Kidney (tissue), 14 donors: ENCODE data around the gene TMEM212. TPM values are rescaled to one million over a fixed set of nuclear protein-coding genes. Genes with fewer than 3 reads are reported as not detected.

ENCODE experiments used
- DNase-seq, 5 donors: peaks; one replicate each; pipeline ENCODE4 v3.0.0-alpha.2; 2013 to 2020
- FAIRE-seq: peaks from 2 replicates; lab custom pipeline; 2012; peaks lifted over from hg19 to GRCh38; lab: Jason Lieb, UNC
- H3K27ac ChIP-seq, 2 donors: one replicate each; pipeline ENCODE4 v1.7.0; 2013; ENCODE audit warnings: low read depth in 2 of 2, low read length in 2 of 2, inconsistent platforms in 1 of 2
- H3K27me3 ChIP-seq: one replicate; pipeline ENCODE4 v1.7.1; 2013; ENCODE audit warnings: low read length, inconsistent platforms; ENCODE audit not compliant: control insufficient read depth, insufficient read depth
- H3K36me3 ChIP-seq, 3 donors: one replicate each; pipeline versions ENCODE4 v1.7.0 to v1.7.1; 2013; ENCODE audit warnings: low read length in 3 of 3, control low read depth in 1 of 3, inconsistent platforms in 1 of 3; ENCODE audit not compliant: insufficient read depth in 3 of 3, control insufficient read depth in 2 of 3
- H3K4me1 ChIP-seq, 3 donors: one replicate each; pipeline versions ENCODE4 v1.7.0 to v1.7.1; 2013; ENCODE audit warnings: low read length in 3 of 3, inconsistent platforms in 1 of 3, low read depth in 1 of 3; ENCODE audit not compliant: control insufficient read depth in 2 of 3, insufficient read depth in 2 of 3
- H3K4me3 ChIP-seq, 3 donors: one replicate each; pipeline versions ENCODE4 v1.7.0 to v1.8.1; 2013; ENCODE audit warnings: low read length in 3 of 3, control low read depth in 1 of 3, inconsistent platforms in 1 of 3
- H3K9ac ChIP-seq, 3 donors: one replicate each; pipeline versions ENCODE4 v1.7.0 to v1.7.1; 2013; ENCODE audit warnings: low read length in 3 of 3, control low read depth in 1 of 3, inconsistent platforms in 1 of 3
- H3K9me3 ChIP-seq, 3 donors: one replicate each; pipeline versions ENCODE4 v1.7.0 to v1.7.1; 2013; ENCODE audit warnings: low read length in 3 of 3, control low read depth in 1 of 3, inconsistent platforms in 1 of 3; ENCODE audit not compliant: control insufficient read depth in 2 of 3, insufficient read depth in 1 of 3
- CTCF ChIP-seq: IDR thresholded peaks from 3 replicates; pipeline ENCODE4 v1.5.1; 2012; ENCODE audit warnings: mild to moderate bottlenecking, moderate library complexity, borderline replicate concordance; ENCODE audit not compliant: insufficient read depth; ENCODE audit errors: extremely low read depth
- intact Hi-C: fragments of 100-400 bp; cut with DNase I; formaldehyde crosslinking; loops from one replicate; pipeline ENCODE4 v1.11.1; 2022
- polyA plus RNA-seq: library from polyadenylated mRNA; stranded (reverse); fragments of 350-450 nt; fragmentation: Illumina TruSeq; extraction: RNeasy Lipid Tissue Mini Kit (QIAGEN cat#74804); gene quantifications from one replicate; pipeline ENCODE4 v1.2.3, GENCODE V29; 2014; ENCODE audit warnings: low read depth, low replicate concordance; ENCODE audit not compliant: insufficient read depth
- total RNA-seq: library from RNA; stranded (reverse); fragmentation: NEBNext Ultra II Directional; extraction: Animal tissue kit (Norgen Biotek cat#: 25700); gene quantifications from one replicate; pipeline ENCODE4 v1.2.1, GENCODE V29; 2021
- donor health status: control.
- donor health status: control.
- donor health status: control.
- donor health status: control.
- donor health status: control.
- donor health status: DM: yes; HTN: yes; CAD: no.
- donor health status: Normal renal cell carcinoma (clear cell type).

TMEM212 gene
- total and polyA plus RNA-seq, 2 donors from 2014 or later: not detected

- no peak for TF ChIP-seq CTCF
- intact Hi-C loops: no loop called here
- Histone ChIP-seq H3K27me3 (no peaks in the 10 kb centered on the region), H3K9ac (no peak overlapping the region), H3K4me3 (no peak overlapping the region), H3K36me3 (no peaks in the 10 kb centered on the region), H3K4me1 (peaks cover 0 to 5% (median 0%) of the 10 kb centered on the region in 3 donors), H3K27ac (peak overlapping the region; percentile 35 to 59), H3K9me3 (no peaks in the 10 kb centered on the region)
- DNase-seq (no peak), FAIRE-seq (no peak)
These were observed 31.7 kb downstream of the TMEM212 start for GRCh38 chr3:171874879-171875278.

- no peaks in the 10 kb centered on the region for H3K36me3 ChIP-seq
- H3K27me3 ChIP-seq: no peaks in the 10 kb centered on the region
- DNase-seq: no peak
- peaks cover 0 to 5% (median 0%) of the 10 kb centered on the region in 3 donors for H3K4me1 ChIP-seq
- no peak overlapping the region for H3K9ac ChIP-seq
- intact Hi-C loops: no loop called here
- H3K9me3 ChIP-seq: no peaks in the 10 kb centered on the region
- no peak for FAIRE-seq
- TF ChIP-seq CTCF: no peak
- no peak overlapping the region for H3K4me3 ChIP-seq
- peak overlapping the region; percentile 10 to 14 for H3K27ac ChIP-seq
These were observed 32.8 kb downstream of the TMEM212 start for GRCh38 chr3:171875923-171876412.

- H3K9me3 ChIP-seq: no peaks in the 10 kb centered on the region
- no peaks in the 10 kb centered on the region for H3K27me3 ChIP-seq
- no peak overlapping the region for H3K9ac ChIP-seq
- no peak for TF ChIP-seq CTCF
- peak in 1 of 5 donors; percentile 57 for DNase-seq
- no peak for FAIRE-seq
- no peaks in the 10 kb centered on the region for H3K36me3 ChIP-seq
- peaks cover 0 to 5% (median 0%) of the 10 kb centered on the region in 3 donors for H3K4me1 ChIP-seq
- intact Hi-C loops: no loop called here
- no peak overlapping the region for H3K4me3 ChIP-seq
- no peak overlapping the region for H3K27ac ChIP-seq
These were observed 33.6 kb downstream of the TMEM212 start for GRCh38 chr3:171876680-171877147.
